DOHH2 (cell line): ENCODE measurements around the gene NRF1.

Experiments
- H3F3A ChIP-seq: fragments of 200-600 bp; sonication (generic), shearing (Covaris generic); 2 replicates; pipeline ENCODE4 v1.6.0; 2016; ENCODE audit warnings: antibody characterized with exemption, mild to moderate bottlenecking; ENCODE audit not compliant: control insufficient read depth, insufficient read depth
- H3K27ac ChIP-seq: fragments of 200-600 bp; sonication (generic); 2 replicates; pipeline ENCODE4 v1.5.1; 2014; ENCODE audit warnings: low read depth, mild to moderate bottlenecking, low read length, moderate library complexity
- H3K27me3 ChIP-seq: fragments of 200-600 bp; sonication (generic); 2 replicates; pipeline ENCODE4 v1.6.1; 2014; ENCODE audit warnings: mild to moderate bottlenecking, low read length, mixed read lengths; ENCODE audit not compliant: control insufficient read depth
- H3K36me3 ChIP-seq: fragments of 200-600 bp; sonication (generic); 2 replicates; pipeline ENCODE4 v1.6.1; 2014; ENCODE audit warnings: mild to moderate bottlenecking, low read length, moderate library complexity, mixed read lengths; ENCODE audit not compliant: control insufficient read depth
- H3K4me1 ChIP-seq: fragments of 200-600 bp; sonication (generic); 2 replicates; pipeline ENCODE4 v1.6.1; 2014; ENCODE audit warnings: mild to moderate bottlenecking, low read length, mixed read lengths; ENCODE audit not compliant: control insufficient read depth
- H3K4me2 ChIP-seq: fragments of 200-600 bp; sonication (generic); 2 replicates; pipeline ENCODE4 v1.6.0; 2014; ENCODE audit warnings: mild to moderate bottlenecking, low read length, moderate library complexity
- H3K4me3 ChIP-seq: fragments of 200-600 bp; sonication (generic); 2 replicates; pipeline ENCODE4 v1.5.1; 2014; ENCODE audit warnings: mild to moderate bottlenecking, low read length, mixed read lengths
- H3K79me2 ChIP-seq: fragments of 200-600 bp; sonication (generic); 2 replicates; pipeline ENCODE4 v1.6.1; 2014; ENCODE audit warnings: mild to moderate bottlenecking, low read length, mixed read lengths; ENCODE audit not compliant: control insufficient read depth
- H3K9me2 ChIP-seq: fragments of 200-600 bp; sonication (generic); replicated peaks from 2 replicates; pipeline ENCODE4 v1.6.1; 2014; ENCODE audit warnings: mild to moderate bottlenecking, low read length, mixed read lengths; ENCODE audit not compliant: control insufficient read depth
- H3K9me3 ChIP-seq: fragments of 200-600 bp; sonication (generic); 2 replicates; pipeline ENCODE4 v1.6.1; 2014; ENCODE audit warnings: antibody characterized with exemption, low read length, mixed read lengths; ENCODE audit not compliant: control insufficient read depth, insufficient read depth
- H4K20me1 ChIP-seq: fragments of 200-600 bp; sonication (generic); 2 replicates; pipeline ENCODE4 v1.6.0; 2014; ENCODE audit warnings: low read depth, mild to moderate bottlenecking, antibody characterized with exemption, low read length, moderate library complexity; ENCODE audit not compliant: control insufficient read depth, insufficient read depth
- CTCF ChIP-seq: fragments of 200-600 bp; sonication (generic); IDR thresholded peaks from one replicate; pipeline ENCODE4 v1.5.1; 2014; ENCODE audit warnings: antibody characterized with exemption, mild to moderate bottlenecking, low read depth, low read length; ENCODE audit not compliant: poor library complexity, severe bottlenecking
- EZH2phosphoT487 ChIP-seq: fragments of 200-600 bp; sonication (generic); IDR thresholded peaks from 2 replicates; pipeline ENCODE4 v1.6.1; 2017; ENCODE audit warnings: borderline replicate concordance, mild to moderate bottlenecking, antibody characterized with exemption, low read length, moderate library complexity, mixed read lengths

The NRF1 gene

DNA sequence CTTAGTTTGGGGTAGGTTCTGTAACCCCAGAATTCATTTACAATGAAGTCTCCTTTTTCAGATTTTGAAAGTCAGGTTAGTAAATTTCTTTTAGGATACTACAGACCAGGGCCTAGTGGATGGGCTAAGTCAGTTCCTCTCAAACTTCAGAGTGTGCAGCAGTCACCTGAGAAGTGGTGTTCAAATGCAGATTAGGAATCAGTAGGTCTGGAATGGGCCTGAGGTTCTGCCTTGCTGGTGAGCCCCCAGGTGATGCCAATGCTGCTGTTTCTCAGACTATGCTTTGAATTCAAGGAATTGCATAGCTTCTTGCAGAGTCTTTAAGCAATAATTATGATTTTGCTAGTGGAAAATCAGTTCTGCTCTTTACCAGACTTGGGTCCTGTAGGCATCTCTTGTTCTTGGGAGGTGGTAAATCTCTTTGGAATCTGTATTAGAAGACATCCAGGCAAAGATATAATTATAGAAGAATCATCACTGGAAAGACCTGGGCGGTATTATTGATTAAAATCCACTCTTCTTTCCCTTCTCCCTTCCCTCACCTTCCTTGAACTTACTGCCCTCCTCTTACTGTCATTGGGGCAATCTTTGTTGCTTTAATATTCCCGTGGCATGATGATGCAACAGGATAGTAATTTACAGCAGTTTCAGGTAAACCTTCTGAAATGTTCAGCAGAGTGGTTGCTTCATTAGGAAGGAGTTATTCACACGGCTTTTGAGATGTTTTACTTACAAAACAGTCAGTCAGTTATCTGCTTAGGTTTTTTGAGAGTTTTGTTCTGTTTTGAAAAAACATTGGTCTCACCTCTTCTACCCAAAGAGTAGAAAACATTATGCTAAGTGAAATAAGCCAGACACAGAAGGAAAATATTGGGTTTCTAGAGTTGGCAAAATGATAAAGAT is 87.2 kb downstream of the NRF1 start:
- Histone ChIP-seq H3K27ac (no peak overlapping the region), H3K4me3 (no peak overlapping the region), H3K4me1 (no peaks in the 10 kb centered on the region), H3K79me2 (no peaks in the 10 kb centered on the region), H4K20me1 (no peaks in the 10 kb centered on the region), H3F3A (no peaks in the 10 kb centered on the region), H3K36me3 (peaks cover 2% of the 10 kb centered on the region), H3K27me3 (no peaks in the 10 kb centered on the region), H3K4me2 (no peak overlapping the region), H3K9me2 (no peaks in the 10 kb centered on the region), H3K9me3 (no peaks in the 10 kb centered on the region)
- no peak for TF ChIP-seq EZH2phosphoT487
- TF ChIP-seq CTCF: no peak

GRCh38 chr7:129702316-129702715 is 90.8 kb downstream of the NRF1 start:
- Histone ChIP-seq H3K9me2 (no peaks in the 10 kb centered on the region), H3K4me2 (no peak overlapping the region), H4K20me1 (no peaks in the 10 kb centered on the region), H3K9me3 (no peaks in the 10 kb centered on the region), H3K27ac (no peak overlapping the region), H3K36me3 (no peaks in the 10 kb centered on the region; the same call in 1 of the 2 replicates), H3K4me1 (no peaks in the 10 kb centered on the region), H3K4me3 (no peak overlapping the region), H3K27me3 (no peaks in the 10 kb centered on the region), H3K79me2 (no peaks in the 10 kb centered on the region), H3F3A (no peaks in the 10 kb centered on the region)
- no peak for TF ChIP-seq EZH2phosphoT487
- no peak for TF ChIP-seq CTCF

GRCh38 chr7:129702761-129703338 is 91.3 kb downstream of the NRF1 start:
- Histone ChIP-seq H4K20me1 (no peaks in the 10 kb centered on the region), H3K4me2 (no peak overlapping the region), H3K4me3 (no peak overlapping the region)

More at GRCh38 chr7:129702761-129703338, 91.3 kb downstream of the NRF1 start:
- H3K9me2 ChIP-seq: no peaks in the 10 kb centered on the region
- no peaks in the 10 kb centered on the region for H3K9me3 ChIP-seq
- H3K4me1 ChIP-seq: no peaks in the 10 kb centered on the region
- H3K27ac ChIP-seq: no peak overlapping the region
- no peaks in the 10 kb centered on the region for H3K79me2 ChIP-seq
- no peaks in the 10 kb centered on the region for H3F3A ChIP-seq
- TF ChIP-seq CTCF: no peak
- no peak for TF ChIP-seq EZH2phosphoT487
- no peaks in the 10 kb centered on the region; the same call in 1 of the 2 replicates for H3K36me3 ChIP-seq
- H3K27me3 ChIP-seq: no peaks in the 10 kb centered on the region
